ENCODE measurements around the gene CALHM1. TPM values are rescaled to one million over a fixed set of nuclear protein-coding genes. Genes with fewer than 3 reads are reported as not detected.
"Not testable (repeated sequence)": the region's sequence is repeated elsewhere in the genome, so short reads cannot be mapped to it uniquely, and the experiment has no call there.

The CALHM1 gene
- total RNA-seq, 3 donors from 2014 or later (not counting 1 experiment from before 2014, with no cell fraction given), result 0.23 to 0.57 TPM; not detected in 1

GRCh38 chr10:103504181-103504783, 45.6 kb upstream of the CALHM1 start:
- Histone ChIP-seq H3K9me3 (ENCODE audit: control insufficient read depth, insufficient read depth, low read length) (no peaks in the 10 kb centered on the region), H3K4me1 (ENCODE audit: control insufficient read depth, insufficient read depth, low read length) (peaks cover 25% of the 10 kb centered on the region), H3K27me3 (ENCODE audit: control insufficient read depth, insufficient read depth, low read length) (peaks cover 4% of the 10 kb centered on the region), H3K27ac (ENCODE audit: low read length) (no peak overlapping the region), H3K4me3 (ENCODE audit: low read length) (no peak overlapping the region), H3K36me3 (ENCODE audit: control insufficient read depth, insufficient read depth, low read length) (no peaks in the 10 kb centered on the region)
- no peak for TF ChIP-seq CTCF (IDR thresholded peaks at IDR 0.05)
- DNase-seq (peak in 1 of 2 donors; percentile 69), ATAC-seq (peak; percentile 52 to 88 (median 83))
- no peaks in the 10 kb centered on the region for H3K9me3 Mint-ChIP-seq
- H3K27ac Mint-ChIP-seq, result peak overlapping the region; percentile 2 to 76
- H3K27me3 Mint-ChIP-seq (ENCODE audit: low read depth in 2 of 2), result peaks cover 30 to 36% of the 10 kb centered on the region in 2 donors
- no peaks in the 10 kb centered on the region for H3K36me3 Mint-ChIP-seq
- intact Hi-C loops (cut with micrococcal nuclease), result no loop called here
- WGBS (ENCODE audit: insufficient coverage), result 15% methylated on average over 6 of the region's 10 CpGs
- peak overlapping the region; percentile 4 for H3K4me3 Mint-ChIP-seq
- peaks cover 13 to 27% of the 10 kb centered on the region in 2 donors for H3K4me1 Mint-ChIP-seq

- H3K4me3 ChIP-seq (ENCODE audit: low read length); H3K27me3 ChIP-seq (ENCODE audit: control insufficient read depth, insufficient read depth, low read length); H3K9me3 ChIP-seq (ENCODE audit: control insufficient read depth, insufficient read depth, low read length); H3K27ac ChIP-seq (ENCODE audit: low read length); intact Hi-C loops (cut with micrococcal nuclease); H3K4me3 Mint-ChIP-seq; H3K36me3 Mint-ChIP-seq; H3K36me3 ChIP-seq (ENCODE audit: control insufficient read depth, insufficient read depth, low read length); H3K9me3 Mint-ChIP-seq; DNase-seq; ATAC-seq: not testable (repeated sequence)
- peaks cover 30 to 37% of the 10 kb centered on the region in 2 donors for H3K27me3 Mint-ChIP-seq (ENCODE audit: low read depth in 2 of 2)
- WGBS (ENCODE audit: insufficient coverage), result 83% methylated on average over 6 of the region's 6 CpGs
- H3K4me1 Mint-ChIP-seq, result peaks cover 13 to 27% of the 10 kb centered on the region in 2 donors
- peaks cover 25% of the 10 kb centered on the region for H3K4me1 ChIP-seq (ENCODE audit: control insufficient read depth, insufficient read depth, low read length)
- peak overlapping the region; percentile 2 to 76 for H3K27ac Mint-ChIP-seq
Measured at GRCh38 chr10:103503777-103504176, 45.1 kb upstream of the CALHM1 start.

- intact Hi-C loops (cut with micrococcal nuclease), result no loop called here
- Histone ChIP-seq H3K36me3 (ENCODE audit: control insufficient read depth, insufficient read depth, low read length) (no peaks in the 10 kb centered on the region), H3K27me3 (ENCODE audit: control insufficient read depth, insufficient read depth, low read length) (peaks cover 4% of the 10 kb centered on the region), H3K27ac (ENCODE audit: low read length) (no peak overlapping the region), H3K9me3 (ENCODE audit: control insufficient read depth, insufficient read depth, low read length) (no peaks in the 10 kb centered on the region), H3K4me3 (ENCODE audit: low read length) (no peak overlapping the region), H3K4me1 (ENCODE audit: control insufficient read depth, insufficient read depth, low read length) (peaks cover 25% of the 10 kb centered on the region)
- ATAC-seq (no peak), DNase-seq (no peak)
- no peak for TF ChIP-seq CTCF (IDR thresholded peaks at IDR 0.05)
- peak overlapping the region in 1 of 2 donors; percentile 23 for H3K27ac Mint-ChIP-seq
- H3K36me3 Mint-ChIP-seq, result no peaks in the 10 kb centered on the region
- WGBS (ENCODE audit: insufficient coverage), result 74% methylated on average over 12 of the region's 13 CpGs
- H3K4me1 Mint-ChIP-seq, result peaks cover 13 to 27% of the 10 kb centered on the region in 2 donors
- H3K27me3 Mint-ChIP-seq (ENCODE audit: low read depth in 2 of 2), result peaks cover 30 to 37% of the 10 kb centered on the region in 2 donors
- H3K4me3 Mint-ChIP-seq, result no peak overlapping the region
- H3K9me3 Mint-ChIP-seq, result no peaks in the 10 kb centered on the region
Measured at GRCh38 chr10:103502849-103503660, 44.4 kb upstream of the CALHM1 start.

GRCh38 chr10:103501186-103501585, 42.5 kb upstream of the CALHM1 start:
- H3K4me3 Mint-ChIP-seq, result no peak overlapping the region
- H3K36me3 Mint-ChIP-seq, result no peaks in the 10 kb centered on the region
- Histone ChIP-seq H3K9me3 (ENCODE audit: control insufficient read depth, insufficient read depth, low read length) (no peaks in the 10 kb centered on the region), H3K27me3 (ENCODE audit: control insufficient read depth, insufficient read depth, low read length) (peaks cover 3% of the 10 kb centered on the region), H3K4me3 (ENCODE audit: low read length) (no peak overlapping the region), H3K27ac (ENCODE audit: low read length) (no peak overlapping the region), H3K4me1 (ENCODE audit: control insufficient read depth, insufficient read depth, low read length) (peaks cover 25% of the 10 kb centered on the region), H3K36me3 (ENCODE audit: control insufficient read depth, insufficient read depth, low read length) (no peaks in the 10 kb centered on the region)
- H3K9me3 Mint-ChIP-seq, result no peaks in the 10 kb centered on the region
- ATAC-seq (no peak), DNase-seq (no peak)
- no peak overlapping the region for H3K27ac Mint-ChIP-seq
- 86% methylated on average over 3 of the region's 3 CpGs for WGBS (ENCODE audit: insufficient coverage)
- peaks cover 39 to 41% of the 10 kb centered on the region in 2 donors for H3K27me3 Mint-ChIP-seq (ENCODE audit: low read depth in 2 of 2)
- H3K4me1 Mint-ChIP-seq, result peaks cover 13 to 27% of the 10 kb centered on the region in 2 donors
- no peak for TF ChIP-seq CTCF (IDR thresholded peaks at IDR 0.05)
- intact Hi-C loops (cut with micrococcal nuclease), result no loop called here
